Measurements from ENCODE around the gene RASSF5. TPM values are rescaled to one million over a fixed set of nuclear protein-coding genes. Genes with fewer than 3 reads are reported as not detected.

The RASSF5 gene
- total and polyA plus RNA-seq, 9 of the 15 experiments (the other 6 are each of a cell fraction or from before 2014, with no cell fraction given) = 6.1 to 41.0 (median 25.2) TPM

- Histone ChIP-seq H3K27ac (ENCODE audit: extremely low read depth, low read depth, low read length) (peak overlapping the region; percentile 81; the same call in 2 of the 3 replicates), H3K4me3 (no peak overlapping the region), H4K20me1 (replicated peaks; ENCODE audit: control insufficient read depth, insufficient read depth, low read length) (no peaks in the 10 kb centered on the region; the same call in 1 of the 2 replicates), H3K4me2 (ENCODE audit: insufficient read depth, low read length) (peak overlapping the region; percentile 52), H3K9me3 (replicated peaks; ENCODE audit: control insufficient read depth, insufficient read depth, low read depth, low read length) (no peaks in the 10 kb centered on the region), H3K9me1 (ENCODE audit: control insufficient read depth, insufficient read depth, low read length) (no peaks in the 10 kb centered on the region), H3K79me2 (ENCODE audit: control insufficient read depth, insufficient read depth, low read length) (no peaks in the 10 kb centered on the region), H3K27me3 (ENCODE audit: control insufficient read depth in 2 of 2, insufficient read depth in 2 of 2, low read length in 2 of 2) (peaks cover 13 to 19% of the 10 kb centered on the region in 2 experiments; a peak in 4 of 5 replicates), H3K9ac (ENCODE audit: insufficient read depth in 1 of 2, low read depth in 2 of 2, low read length in 2 of 2) (peak overlapping the region in 1 of 2 experiments; percentile 56; a peak in 1 of 4 replicates), H3K4me1 (replicated peaks in 1 of 2; ENCODE audit: control insufficient read depth in 2 of 2, insufficient read depth in 2 of 2, low read length in 2 of 2) (peaks cover 35 to 52% of the 10 kb centered on the region in 2 experiments), H3K36me3 (ENCODE audit: control insufficient read depth, insufficient read depth, low read length) (no peaks in the 10 kb centered on the region), H2AFZ (ENCODE audit: low read depth, low read length) (peak overlapping the region; percentile 85)
- ChIA-PET POLR2A (interaction anchor here (1.2 kb wide), 1 partner anchor 41 kb away, joined by 4 read pairs; no protein-coding TSS in a partner anchor), CTCF (ENCODE audit: low intra/inter-chr PET ratio) (no interaction called here)
- BruUV-seq (replicated peaks) = no TSS peak
- ATAC-seq (no peak), FAIRE-seq (no peak), DNase-seq (ENCODE audit: extremely low read depth in 1 of 4, low spot score in 3 of 4) (no peak)
- in situ Hi-C loops (cut with MboI) = no loop called here
- intact Hi-C loops (cut with micrococcal nuclease) = loop anchor here (2.0 kb wide), 1 partner anchor 30 kb away; no protein-coding TSS in a partner anchor
- 6% methylated on average over 3 of the region's 3 CpGs for WGBS (ENCODE audit: insufficient coverage, low coverage, missing lambda C conversion rate)
- TF ChIP-seq SMARCB1 (IDR thresholded peaks at IDR 0.05; ENCODE audit: insufficient read length, low read depth) (no peak), SMARCA5 (IDR thresholded peaks at IDR 0.05) (peak; percentile 71; the same call in 1 of the 2 replicates), ZNF384 (IDR thresholded peaks at IDR 0.05; ENCODE audit: low read depth, low read length) (no peak), SMARCA4 (IDR thresholded peaks at IDR 0.05) (peak; percentile 40; the same call in 1 of the 2 replicates), SPI1 (IDR thresholded peaks at IDR 0.05; ENCODE audit: borderline replicate concordance, low read depth, low read length) (no peak), ZFP1 (CRISPR knock-in tag; IDR thresholded peaks at IDR 0.05) (no peak), ZNF140 (CRISPR knock-in tag; IDR thresholded peaks at IDR 0.05) (no peak), CBX3 (IDR thresholded peaks at IDR 0.05; ENCODE audit: borderline replicate concordance in 1 of 2, low read length in 2 of 2) (no peak), MAFF (IDR thresholded peaks at IDR 0.05; ENCODE audit: low read length) (no peak), BACH1 (tag; IDR thresholded peaks at IDR 0.05) (no peak), ZSCAN29 (IDR thresholded peaks at IDR 0.05) (no peak), NR2C2 (CRISPR knock-in tag; IDR thresholded peaks at IDR 0.05) (no peak), NR2C2 (tag; IDR thresholded peaks at IDR 0.05) (no peak; the same call in 1 of the 2 replicates), ZEB2 (IDR thresholded peaks at IDR 0.05) (0 out of 2 replicates have a peak, but pooled peaks have one; percentile 5), ATF7 (IDR thresholded peaks at IDR 0.05) (0 out of 2 replicates have a peak, but pooled peaks have one; percentile 4), THRAP3 (IDR thresholded peaks at IDR 0.05; ENCODE audit: borderline replicate concordance) (0 out of 2 replicates have a peak, but pooled peaks have one; percentile 40), ZNF3 (CRISPR knock-in tag; IDR thresholded peaks at IDR 0.05) (no peak), PCBP2 (IDR thresholded peaks at IDR 0.05; ENCODE audit: low read depth, low read length, poor library complexity, severe bottlenecking) (no peak), BMI1 (IDR thresholded peaks at IDR 0.05; ENCODE audit: low read length) (no peak), C11orf30 (IDR thresholded peaks at IDR 0.05; ENCODE audit: low read depth) (no peak), ERF (CRISPR knock-in tag; IDR thresholded peaks at IDR 0.05) (no peak), MBD2 (IDR thresholded peaks at IDR 0.05; ENCODE audit: borderline replicate concordance, low read depth) (0 out of 2 replicates have a peak, but pooled peaks have one; percentile 7), TFE3 (CRISPR knock-in tag; IDR thresholded peaks at IDR 0.05) (no peak), FOXK2 (conservative IDR thresholded peaks at IDR 0.05 in 1 of 2, IDR thresholded peaks at IDR 0.05 in 1 of 2; ENCODE audit: low read depth in 2 of 2) (no peak), ZNF212 (CRISPR knock-in tag; IDR thresholded peaks at IDR 0.05) (no peak)
- TF ChIP-seq, protein P1, sequence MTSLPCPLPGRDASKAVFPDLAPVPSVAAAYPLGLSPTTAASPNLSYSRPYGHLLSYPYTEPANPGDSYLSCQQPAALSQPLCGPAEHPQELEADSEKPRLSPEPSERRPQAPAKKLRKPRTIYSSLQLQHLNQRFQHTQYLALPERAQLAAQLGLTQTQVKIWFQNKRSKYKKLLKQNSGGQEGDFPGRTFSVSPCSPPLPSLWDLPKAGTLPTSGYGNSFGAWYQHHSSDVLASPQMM (CRISPR knock-in tag; IDR thresholded peaks at IDR 0.05) = no peak
Measured at GRCh38 chr1:206504363-206504713, 3.0 kb upstream of the RASSF5 start.

Data from K562 (cell line).